ENCODE data around the gene FUCA1.

FUCA1 gene

DNA sequence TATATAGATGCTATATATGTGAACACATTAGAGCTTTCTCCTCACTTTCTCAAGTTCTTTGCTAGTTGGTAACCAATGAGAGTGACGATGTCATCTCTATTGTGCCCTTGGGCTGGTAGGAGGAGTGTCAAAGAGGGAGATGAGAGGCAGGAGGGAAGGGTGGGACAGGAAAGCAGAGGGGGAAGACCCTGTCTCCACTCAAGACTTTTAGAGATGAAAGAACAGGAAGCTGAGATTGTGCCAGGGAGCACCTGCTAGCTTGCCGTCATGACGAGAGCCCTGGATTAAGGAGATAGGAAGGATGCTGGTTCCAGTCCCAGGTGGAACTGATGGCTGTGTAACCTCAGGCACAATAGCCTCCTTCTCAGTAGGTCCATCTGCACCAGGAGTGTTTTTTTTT is 28.4 kb upstream of the FUCA1 start:
- no peaks in the 10 kb centered on the region for H3K36me3 ChIP-seq (ENCODE audit: control insufficient read depth, insufficient read depth, low read length)
- H3K27ac ChIP-seq (ENCODE audit: insufficient read depth, low read depth, low read length, poor library complexity, severe bottlenecking) = no peak overlapping the region
- peaks cover 11% of the 10 kb centered on the region for H3K27me3 ChIP-seq (ENCODE audit: control insufficient read depth, insufficient read depth, low read length, poor library complexity, severe bottlenecking)
- no peaks in the 10 kb centered on the region for H3K9me3 ChIP-seq (ENCODE audit: control insufficient read depth, low read length)
- no peaks in the 10 kb centered on the region for H3K4me1 ChIP-seq (ENCODE audit: control insufficient read depth, insufficient read depth, low read length)
- 58 to 62% methylated on average over 3 of the region's 3 CpGs for WGBS, 2 experiments
- H3K4me3 ChIP-seq (ENCODE audit: insufficient read depth, low read depth, low read length) = no peak overlapping the region

- Histone ChIP-seq H3K27ac (ENCODE audit: insufficient read depth, low read depth, low read length, poor library complexity, severe bottlenecking) (no peak overlapping the region), H3K4me3 (ENCODE audit: insufficient read depth, low read depth, low read length) (no peak overlapping the region), H3K4me1 (ENCODE audit: control insufficient read depth, insufficient read depth, low read length) (no peaks in the 10 kb centered on the region), H3K9me3 (ENCODE audit: control insufficient read depth, low read length) (no peaks in the 10 kb centered on the region), H3K36me3 (ENCODE audit: control insufficient read depth, insufficient read depth, low read length) (no peaks in the 10 kb centered on the region), H3K27me3 (ENCODE audit: control insufficient read depth, insufficient read depth, low read length, poor library complexity, severe bottlenecking) (peaks cover 6% of the 10 kb centered on the region)
- 68 to 70% methylated on average over 4 of the region's 4 CpGs for WGBS, 2 experiments
Observed at GRCh38 chr1:23895993-23896392, 27.9 kb upstream of the FUCA1 start.

DNA sequence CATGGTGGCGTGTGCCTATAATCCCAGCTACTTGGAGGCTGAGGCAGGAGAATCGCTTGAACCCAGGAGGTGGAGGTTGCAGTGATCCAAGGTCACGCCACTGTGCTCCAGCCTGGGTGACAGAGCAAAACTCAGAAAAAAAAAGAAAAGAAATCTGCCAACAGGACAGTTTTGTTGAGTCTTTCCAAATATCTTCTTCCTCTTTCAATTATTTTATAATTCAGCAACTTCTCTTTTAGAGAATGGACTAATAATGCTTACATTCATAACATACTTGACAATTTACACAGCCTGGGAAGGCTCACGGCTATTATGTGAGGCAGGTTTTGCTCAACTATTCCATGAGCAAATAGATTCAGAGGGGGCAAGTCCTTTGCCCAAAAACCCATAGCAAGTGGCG is 27.0 kb upstream of the FUCA1 start:
- Histone ChIP-seq H3K9me3 (ENCODE audit: control insufficient read depth, low read length) (no peaks in the 10 kb centered on the region), H3K36me3 (ENCODE audit: control insufficient read depth, insufficient read depth, low read length) (no peaks in the 10 kb centered on the region), H3K27me3 (ENCODE audit: control insufficient read depth, insufficient read depth, low read length, poor library complexity, severe bottlenecking) (no peaks in the 10 kb centered on the region), H3K4me3 (ENCODE audit: insufficient read depth, low read depth, low read length) (no peak overlapping the region), H3K27ac (ENCODE audit: insufficient read depth, low read depth, low read length, poor library complexity, severe bottlenecking) (no peak overlapping the region), H3K4me1 (ENCODE audit: control insufficient read depth, insufficient read depth, low read length) (no peaks in the 10 kb centered on the region)
- 90 to 91% methylated on average over 5 of the region's 5 CpGs for WGBS, 2 experiments

- no peaks in the 10 kb centered on the region for H3K4me1 ChIP-seq (ENCODE audit: control insufficient read depth, insufficient read depth, low read length)
- no peak overlapping the region for H3K4me3 ChIP-seq (ENCODE audit: insufficient read depth, low read depth, low read length)
- H3K27ac ChIP-seq (ENCODE audit: insufficient read depth, low read depth, low read length, poor library complexity, severe bottlenecking) = no peak overlapping the region
- no peaks in the 10 kb centered on the region for H3K36me3 ChIP-seq (ENCODE audit: control insufficient read depth, insufficient read depth, low read length)
- no peaks in the 10 kb centered on the region for H3K9me3 ChIP-seq (ENCODE audit: control insufficient read depth, low read length)
- H3K27me3 ChIP-seq (ENCODE audit: control insufficient read depth, insufficient read depth, low read length, poor library complexity, severe bottlenecking) = no peaks in the 10 kb centered on the region
- 93% methylated on average over 5 of the region's 5 CpGs for WGBS, 2 experiments
Observed at GRCh38 chr1:23889074-23889473, 21.0 kb upstream of the FUCA1 start.

- no peaks in the 10 kb centered on the region for H3K4me1 ChIP-seq (ENCODE audit: control insufficient read depth, insufficient read depth, low read length)
- no peaks in the 10 kb centered on the region for H3K36me3 ChIP-seq (ENCODE audit: control insufficient read depth, insufficient read depth, low read length)
- no peaks in the 10 kb centered on the region for H3K9me3 ChIP-seq (ENCODE audit: control insufficient read depth, low read length)
- no peak overlapping the region for H3K27ac ChIP-seq (ENCODE audit: insufficient read depth, low read depth, low read length, poor library complexity, severe bottlenecking)
- H3K4me3 ChIP-seq (ENCODE audit: insufficient read depth, low read depth, low read length) = no peak overlapping the region
- 66 to 75% methylated on average over 4 of the region's 4 CpGs for WGBS, 2 experiments
- no peaks in the 10 kb centered on the region for H3K27me3 ChIP-seq (ENCODE audit: control insufficient read depth, insufficient read depth, low read length, poor library complexity, severe bottlenecking)
Observed at GRCh38 chr1:23885222-23885621, 17.1 kb upstream of the FUCA1 start.

DNA sequence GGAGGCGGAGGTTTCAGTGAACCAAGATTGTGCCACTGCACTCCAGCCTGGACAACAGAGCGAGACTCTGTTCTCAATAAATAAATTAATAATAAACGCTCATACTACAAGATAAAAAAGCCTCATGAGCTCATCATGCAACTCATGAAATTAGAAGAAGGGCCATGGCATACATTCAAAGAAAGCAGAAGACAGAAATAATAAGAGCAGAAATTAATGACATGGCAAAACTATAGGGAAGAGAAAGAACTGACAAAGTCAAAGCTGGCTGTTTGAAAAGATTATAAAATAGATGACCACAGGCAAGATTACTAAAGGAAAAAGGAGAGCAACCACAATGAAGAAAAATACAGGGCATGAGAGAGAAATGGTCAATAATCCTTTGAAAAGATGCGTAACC is 14.7 kb upstream of the FUCA1 start:
- Histone ChIP-seq H3K27ac (ENCODE audit: insufficient read depth, low read depth, low read length, poor library complexity, severe bottlenecking) (no peak overlapping the region), H3K27me3 (ENCODE audit: control insufficient read depth, insufficient read depth, low read length, poor library complexity, severe bottlenecking) (no peaks in the 10 kb centered on the region), H3K9me3 (ENCODE audit: control insufficient read depth, low read length) (no peaks in the 10 kb centered on the region), H3K4me1 (ENCODE audit: control insufficient read depth, insufficient read depth, low read length) (no peaks in the 10 kb centered on the region), H3K4me3 (ENCODE audit: insufficient read depth, low read depth, low read length) (no peak overlapping the region), H3K36me3 (ENCODE audit: control insufficient read depth, insufficient read depth, low read length) (no peaks in the 10 kb centered on the region)
- 68 to 75% methylated on average over 4 of the region's 4 CpGs for WGBS, 2 experiments

- Histone ChIP-seq H3K4me1 (ENCODE audit: control insufficient read depth, insufficient read depth, low read length) (no peaks in the 10 kb centered on the region), H3K36me3 (ENCODE audit: control insufficient read depth, insufficient read depth, low read length) (no peaks in the 10 kb centered on the region), H3K4me3 (ENCODE audit: insufficient read depth, low read depth, low read length) (no peak overlapping the region), H3K9me3 (ENCODE audit: control insufficient read depth, low read length) (no peaks in the 10 kb centered on the region), H3K27ac (ENCODE audit: insufficient read depth, low read depth, low read length, poor library complexity, severe bottlenecking) (no peak overlapping the region), H3K27me3 (ENCODE audit: control insufficient read depth, insufficient read depth, low read length, poor library complexity, severe bottlenecking) (no peaks in the 10 kb centered on the region)
- 79 to 85% methylated on average over 1 of the region's 1 CpG for WGBS, 2 experiments
Observed at GRCh38 chr1:23879809-23880208, 11.7 kb upstream of the FUCA1 start.

DNA sequence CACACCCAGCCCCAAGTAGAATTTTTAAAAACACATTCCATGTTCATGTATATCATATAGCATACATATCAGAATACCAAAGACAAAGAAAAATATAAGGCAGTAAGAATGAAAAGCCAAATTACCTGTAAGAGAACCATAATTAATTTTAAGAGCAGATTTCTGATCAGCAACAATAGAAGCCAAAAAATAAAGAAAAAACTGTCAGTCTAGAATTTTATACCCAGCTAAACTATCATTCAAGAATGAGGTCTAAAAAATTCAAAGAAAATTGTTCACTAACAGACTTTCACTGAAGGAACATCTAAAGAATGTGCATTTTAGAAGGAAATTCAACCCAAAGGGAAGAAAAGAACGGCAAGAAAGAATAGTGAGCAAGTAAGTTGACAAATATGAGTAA is 10.6 kb upstream of the FUCA1 start:
- Histone ChIP-seq H3K4me1 (ENCODE audit: control insufficient read depth, insufficient read depth, low read length) (no peaks in the 10 kb centered on the region), H3K36me3 (ENCODE audit: control insufficient read depth, insufficient read depth, low read length) (no peaks in the 10 kb centered on the region), H3K27me3 (ENCODE audit: control insufficient read depth, insufficient read depth, low read length, poor library complexity, severe bottlenecking) (no peaks in the 10 kb centered on the region), H3K9me3 (ENCODE audit: control insufficient read depth, low read length) (no peaks in the 10 kb centered on the region), H3K4me3 (ENCODE audit: insufficient read depth, low read depth, low read length) (no peak overlapping the region), H3K27ac (ENCODE audit: insufficient read depth, low read depth, low read length, poor library complexity, severe bottlenecking) (no peak overlapping the region)
- 71 to 73% methylated on average over 1 of the region's 1 CpG for WGBS, 2 experiments

DNA sequence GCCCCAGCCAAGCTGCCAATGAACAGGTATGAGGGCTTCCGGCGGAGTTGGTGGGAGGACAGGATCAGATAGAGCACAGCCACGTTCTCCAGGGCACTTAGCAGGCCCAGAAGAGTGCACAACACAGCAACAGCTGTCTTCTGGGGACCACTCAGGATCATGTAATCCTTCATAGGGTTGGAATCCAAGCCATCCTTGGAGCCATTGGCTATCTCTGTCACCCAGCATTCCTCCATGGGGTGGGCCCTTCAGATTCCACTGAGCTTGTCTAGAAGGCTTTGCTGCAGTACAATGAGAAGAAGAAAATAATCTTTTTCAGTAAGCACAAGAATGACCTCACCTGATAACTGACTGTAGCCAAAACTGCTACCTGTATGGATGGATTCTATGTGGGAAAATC is 7.3 kb upstream of the FUCA1 start:
- Histone ChIP-seq H3K9me3 (ENCODE audit: control insufficient read depth, low read length) (no peaks in the 10 kb centered on the region), H3K36me3 (ENCODE audit: control insufficient read depth, insufficient read depth, low read length) (no peaks in the 10 kb centered on the region), H3K4me3 (ENCODE audit: insufficient read depth, low read depth, low read length) (no peak overlapping the region), H3K27ac (ENCODE audit: insufficient read depth, low read depth, low read length, poor library complexity, severe bottlenecking) (no peak overlapping the region), H3K27me3 (ENCODE audit: control insufficient read depth, insufficient read depth, low read length, poor library complexity, severe bottlenecking) (no peaks in the 10 kb centered on the region), H3K4me1 (ENCODE audit: control insufficient read depth, insufficient read depth, low read length) (no peaks in the 10 kb centered on the region)
- 85 to 86% methylated on average over 3 of the region's 3 CpGs for WGBS, 2 experiments

DNA sequence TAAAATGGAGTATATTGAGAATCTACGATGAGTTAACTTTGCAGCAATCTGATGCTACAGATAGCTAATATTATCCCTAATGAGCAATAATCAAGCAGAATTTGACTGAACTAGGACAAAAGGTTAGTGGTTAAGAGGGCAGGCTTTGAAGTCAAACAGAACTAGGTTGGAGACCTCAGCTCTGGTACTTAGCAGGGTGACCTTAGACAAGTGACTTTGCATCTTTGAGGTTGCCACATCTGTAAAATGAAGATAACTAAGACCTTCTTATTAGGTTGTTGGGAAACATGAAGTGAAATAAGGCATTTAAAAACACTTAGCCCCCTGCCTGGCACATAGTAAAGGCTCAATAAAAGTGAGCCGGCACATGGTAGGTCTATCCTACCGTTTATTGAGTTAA is 4.3 kb upstream of the FUCA1 start:
- Histone ChIP-seq H3K4me3 (ENCODE audit: insufficient read depth, low read depth, low read length) (no peak overlapping the region), H3K36me3 (ENCODE audit: control insufficient read depth, insufficient read depth, low read length) (no peaks in the 10 kb centered on the region), H3K27me3 (ENCODE audit: control insufficient read depth, insufficient read depth, low read length, poor library complexity, severe bottlenecking) (peaks cover 24% of the 10 kb centered on the region), H3K9me3 (ENCODE audit: control insufficient read depth, low read length) (no peaks in the 10 kb centered on the region), H3K27ac (ENCODE audit: insufficient read depth, low read depth, low read length, poor library complexity, severe bottlenecking) (no peak overlapping the region), H3K4me1 (ENCODE audit: control insufficient read depth, insufficient read depth, low read length) (no peaks in the 10 kb centered on the region)
- WGBS, 2 experiments = 92 to 95% methylated on average over 3 of the region's 3 CpGs

GRCh38 chr1:23869051-23869450 is 961 bp upstream of the FUCA1 start:
- no peak overlapping the region for H3K27ac ChIP-seq (ENCODE audit: insufficient read depth, low read depth, low read length, poor library complexity, severe bottlenecking)
- H3K9me3 ChIP-seq (ENCODE audit: control insufficient read depth, low read length) = no peaks in the 10 kb centered on the region
- no peaks in the 10 kb centered on the region for H3K36me3 ChIP-seq (ENCODE audit: control insufficient read depth, insufficient read depth, low read length)
- no peaks in the 10 kb centered on the region for H3K4me1 ChIP-seq (ENCODE audit: control insufficient read depth, insufficient read depth, low read length)
- no peak overlapping the region for H3K4me3 ChIP-seq (ENCODE audit: insufficient read depth, low read depth, low read length)
- H3K27me3 ChIP-seq (ENCODE audit: control insufficient read depth, insufficient read depth, low read length, poor library complexity, severe bottlenecking) = peaks cover 41% of the 10 kb centered on the region
- WGBS, 2 experiments = 90 to 92% methylated on average over 10 of the region's 10 CpGs

Measured in ectodermal cell (in vitro differentiated cells).